EH (cell line): ENCODE results near the gene ZNF773.
"Not testable (repeated sequence)": the region's sequence is repeated elsewhere in the genome, so short reads cannot be mapped to it uniquely, and the experiment has no call there.

Experiments used
- DNase-seq: peaks from one replicate; pipeline ENCODE4 v3.0.0-alpha.2; 2015; ENCODE audit warnings: low read depth

Gene ZNF773

GRCh38 chr19:57499680-57500395 is at the start of gene ZNF773:
Gene ZNF773 (plus strand): TSS chr19:57499938. CDS start chr19:57500081, 143 bp downstream.
- DNase-seq: peak; percentile 95

GRCh38 chr19:57452307-57452706 is 47.4 kb upstream of the ZNF773 start:
- DNase-seq: no peak

- peak; percentile 41 for DNase-seq
These were observed 33.9 kb upstream of the ZNF773 start for GRCh38 chr19:57465680-57466381.

- no peak for DNase-seq
These were observed 33.2 kb upstream of the ZNF773 start for GRCh38 chr19:57466489-57466888.

- no peak for DNase-seq
These were observed 26.1 kb upstream of the ZNF773 start for GRCh38 chr19:57473646-57474045.

- DNase-seq: peak; percentile 96
These were observed 22.3 kb upstream of the ZNF773 start, which contains the start of gene ZNF772 for GRCh38 chr19:57477191-57478008. Gene ZNF772 (minus strand): TSS chr19:57477566. CDS start chr19:57477309, 257 bp downstream.

GRCh38 chr19:57487477-57488298 is 12.1 kb upstream of the ZNF773 start, which contains the start of gene ZNF419:
Gene ZNF419 (plus strand): TSS chr19:57487750. CDS start chr19:57487951, 201 bp downstream.
- peak; percentile 87 for DNase-seq

GRCh38 chr19:57488299-57488644 is 11.5 kb upstream of the ZNF773 start:
- DNase-seq: peak; percentile 36

- DNase-seq: not testable (repeated sequence)
These were observed 432 bp upstream of the ZNF773 start for GRCh38 chr19:57499332-57499679.

- peak; percentile 62 for DNase-seq
These were observed 662 bp downstream of the ZNF773 start for GRCh38 chr19:57500400-57500799.

- DNase-seq: no peak
These were observed 6.4 kb downstream of the ZNF773 start for GRCh38 chr19:57506163-57506562.

GRCh38 chr19:57511484-57511883 is 11.7 kb downstream of the ZNF773 start:
- no peak for DNase-seq

GRCh38 chr19:57512845-57513244 is 13.1 kb downstream of the ZNF773 start:
- DNase-seq: peak; percentile 14

GRCh38 chr19:57515255-57515654 is 15.5 kb downstream of the ZNF773 start:
- no peak for DNase-seq

GRCh38 chr19:57518021-57518420 is 18.3 kb downstream of the ZNF773 start:
- not testable (repeated sequence) for DNase-seq

GRCh38 chr19:57527136-57527881 is 27.6 kb downstream of the ZNF773 start, which contains the start of gene ZNF549:
Gene ZNF549 (plus strand): TSS chr19:57527356. CDS start chr19:57527574, 218 bp downstream.
- DNase-seq: peak; percentile 92

GRCh38 chr19:57537953-57538547 is 38.3 kb downstream of the ZNF773 start:
- no peak for DNase-seq

- no peak for DNase-seq
These were observed 46.8 kb downstream of the ZNF773 start for GRCh38 chr19:57546513-57546912.

GRCh38 chr19:57552432-57552831 is 52.7 kb downstream of the ZNF773 start:
- DNase-seq: no peak

GRCh38 chr19:57557659-57558058 is 57.9 kb downstream of the ZNF773 start:
- no peak for DNase-seq
